GM23248 (cell line): ENCODE results near the gene TTN. TPM values are rescaled to one million over a fixed set of nuclear protein-coding genes. Genes with fewer than 3 reads are reported as not detected.

ENCODE experiments used
- DNase-seq: peaks from one replicate; pipeline ENCODE4 v3.0.0-alpha.2; 2015
- H2AFZ ChIP-seq: fragments of 200-600 bp; sonication (generic); 2 replicates; pipeline ENCODE4 v1.6.1; 2016; ENCODE audit warnings: antibody characterized with exemption
- H3F3A ChIP-seq: fragments of 200-600 bp; sonication (generic); 2 replicates; pipeline ENCODE4 v1.6.1; 2016; ENCODE audit warnings: mild to moderate bottlenecking, antibody characterized with exemption, mixed run types; ENCODE audit not compliant: insufficient read depth
- H3K27ac ChIP-seq: fragments of 200-600 bp; sonication (generic); 2 replicates; pipeline ENCODE4 v1.5.1; 2016; ENCODE audit warnings: mild to moderate bottlenecking
- H3K27me3 ChIP-seq: fragments of 200-600 bp; sonication (generic); replicated peaks from 2 replicates; pipeline ENCODE4 v1.6.1; 2016; ENCODE audit warnings: mild to moderate bottlenecking; ENCODE audit not compliant: insufficient read depth
- H3K36me3 ChIP-seq: fragments of 200-600 bp; sonication (generic); 2 replicates; pipeline ENCODE4 v1.6.1; 2016; ENCODE audit warnings: low read depth, mild to moderate bottlenecking
- H3K4me1 ChIP-seq: fragments of 200-600 bp; sonication (generic); 2 replicates; pipeline ENCODE4 v1.6.1; 2016; ENCODE audit warnings: mild to moderate bottlenecking; ENCODE audit not compliant: insufficient read depth
- H3K4me2 ChIP-seq: fragments of 200-600 bp; sonication (generic); one replicate; pipeline ENCODE4 v1.6.1; 2016; ENCODE audit warnings: mild to moderate bottlenecking; ENCODE audit not compliant: unreplicated experiment
- H3K4me3 ChIP-seq: fragments of 200-600 bp; sonication (generic); 2 replicates; pipeline ENCODE4 v1.5.1; 2016; ENCODE audit warnings: mild to moderate bottlenecking
- H3K79me2 ChIP-seq: fragments of 200-600 bp; sonication (generic); 2 replicates; pipeline ENCODE4 v1.6.1; 2016; ENCODE audit warnings: mild to moderate bottlenecking; ENCODE audit not compliant: insufficient read depth
- H3K9ac ChIP-seq: fragments of 200-600 bp; sonication (generic); 2 replicates; pipeline ENCODE4 v1.6.1; 2016; ENCODE audit warnings: mild to moderate bottlenecking
- H3K9me2 ChIP-seq: fragments of 200-600 bp; sonication (generic); 2 replicates; pipeline ENCODE4 v1.6.1; 2016; ENCODE audit warnings: mixed run types, mild to moderate bottlenecking, moderate library complexity; ENCODE audit not compliant: insufficient read depth
- H3K9me3 ChIP-seq: fragments of 200-600 bp; sonication (generic); one replicate; pipeline ENCODE4 v1.6.1; 2017; ENCODE audit warnings: low read depth
- H4K20me1 ChIP-seq: fragments of 200-600 bp; sonication (generic); 2 replicates; pipeline ENCODE4 v1.6.0; 2016; ENCODE audit not compliant: insufficient read depth
- EZH2 ChIP-seq: fragments of 200-600 bp; sonication (generic); IDR thresholded peaks from 2 replicates; pipeline ENCODE4 v1.6.1; 2018; ENCODE audit warnings: antibody characterized with exemption, mild to moderate bottlenecking; ENCODE audit not compliant: insufficient read depth, poor library complexity, severe bottlenecking
- EZH2phosphoT487 ChIP-seq: fragments of 200-600 bp; sonication (generic); IDR thresholded peaks from 2 replicates; pipeline ENCODE4 v1.6.1; 2018; ENCODE audit warnings: antibody characterized with exemption, moderate library complexity, mild to moderate bottlenecking, low read depth; ENCODE audit not compliant: insufficient read depth
- WGBS, 2 experiments: methylation state at CpG; one replicate each; pipeline ENCODE4 v1.1.6; 2015 to 2017; ENCODE audit warnings: low lambda C conversion rate in 2 of 2, low coverage in 1 of 2; ENCODE audit errors: missing lambda C conversion rate in 2 of 2; 5-methylcytosine and 5-hydroxymethylcytosine counted together
- in situ Hi-C: fragments of 300-500 bp; cut with MboI; formaldehyde crosslinking; loops from 2 replicates; pipeline ENCODE4 v1.15.0; 2020
- polyA plus RNA-seq: library from polyadenylated mRNA; unstranded; fragments of >200 nt; fragmentation: Nextera tagmentation; extraction: Ambion mirVana; gene quantifications from 2 replicates; pipeline ENCODE4 v1.2.1, GENCODE V29; 2016
- total RNA-seq: library from RNA; depleted of rRNA; stranded (reverse); fragments of >200 nt; shearing (Covaris generic); gene quantifications from 2 replicates; pipeline ENCODE4 v1.2.3, GENCODE V29; 2014

TTN gene
- total and polyA plus RNA-seq, 2 experiments from 2014 or later: 0.13 TPM; not detected in 1

- H2AFZ ChIP-seq: no peak overlapping the region
- H3K4me1 ChIP-seq: peaks cover 21% of the 10 kb centered on the region
- peak overlapping the region; percentile 54 for H3K27ac ChIP-seq
- no peaks in the 10 kb centered on the region; the same call in 1 of the 2 replicates for H3K9me2 ChIP-seq
- H4K20me1 ChIP-seq: no peaks in the 10 kb centered on the region
- peak overlapping the region; percentile 48 for H3K4me2 ChIP-seq
- TF ChIP-seq EZH2phosphoT487: no peak
- no peak for TF ChIP-seq EZH2
- H3K9me3 ChIP-seq: no peaks in the 10 kb centered on the region
- DNase-seq: peak; percentile 85
- no peak overlapping the region for H3K4me3 ChIP-seq
- 46 to 52% methylated on average over 2 of the region's 2 CpGs for WGBS, 2 experiments
- no peaks in the 10 kb centered on the region for H3K36me3 ChIP-seq
- peaks cover 18% of the 10 kb centered on the region for H3F3A ChIP-seq
- in situ Hi-C loops: no loop called here
- no peaks in the 10 kb centered on the region for H3K79me2 ChIP-seq
- no peaks in the 10 kb centered on the region for H3K27me3 ChIP-seq
- no peak overlapping the region for H3K9ac ChIP-seq
Measured at GRCh38 chr2:178845566-178846457, 38.6 kb upstream of the TTN start.

GRCh38 chr2:178844701-178845100 is 37.5 kb upstream of the TTN start:
- no peaks in the 10 kb centered on the region; the same call in 1 of the 2 replicates for H3K9me2 ChIP-seq
- no peak overlapping the region for H3K4me2 ChIP-seq
- H2AFZ ChIP-seq: no peak overlapping the region
- no peak for DNase-seq
- TF ChIP-seq EZH2phosphoT487 (no peak), EZH2 (no peak)
- peaks cover 18% of the 10 kb centered on the region for H3F3A ChIP-seq
- H3K4me3 ChIP-seq: no peak overlapping the region
- H3K27me3 ChIP-seq: no peaks in the 10 kb centered on the region
- 78 to 85% methylated on average over 2 of the region's 2 CpGs for WGBS, 2 experiments
- H3K9ac ChIP-seq: no peak overlapping the region
- H3K9me3 ChIP-seq: no peaks in the 10 kb centered on the region
- no peaks in the 10 kb centered on the region for H4K20me1 ChIP-seq
- H3K36me3 ChIP-seq: no peaks in the 10 kb centered on the region
- no peaks in the 10 kb centered on the region for H3K79me2 ChIP-seq
- H3K4me1 ChIP-seq: peaks cover 21% of the 10 kb centered on the region
- in situ Hi-C loops: no loop called here
- no peak overlapping the region; the same call in 1 of the 2 replicates for H3K27ac ChIP-seq

GRCh38 chr2:178844269-178844668 is 37.0 kb upstream of the TTN start:
- Histone ChIP-seq H3K9me2 (no peaks in the 10 kb centered on the region; the same call in 1 of the 2 replicates), H3K4me3 (no peak overlapping the region), H3K79me2 (no peaks in the 10 kb centered on the region), H4K20me1 (no peaks in the 10 kb centered on the region), H3K9ac (no peak overlapping the region), H3K4me1 (peaks cover 21% of the 10 kb centered on the region), H3K36me3 (no peaks in the 10 kb centered on the region), H3F3A (peaks cover 18% of the 10 kb centered on the region), H3K4me2 (no peak overlapping the region), H3K9me3 (no peaks in the 10 kb centered on the region), H2AFZ (no peak overlapping the region), H3K27ac (no peak overlapping the region), H3K27me3 (no peaks in the 10 kb centered on the region)
- no peak for DNase-seq
- WGBS, 2 experiments: 82 to 84% methylated on average over 4 of the region's 4 CpGs
- TF ChIP-seq EZH2 (no peak), EZH2phosphoT487 (no peak)
- in situ Hi-C loops: no loop called here

GRCh38 chr2:178843697-178844096 is 36.5 kb upstream of the TTN start:
- no peak for DNase-seq
- Histone ChIP-seq H3K27me3 (no peaks in the 10 kb centered on the region), H3F3A (peaks cover 18% of the 10 kb centered on the region), H3K27ac (no peak overlapping the region), H3K4me2 (no peak overlapping the region), H3K4me1 (peaks cover 21% of the 10 kb centered on the region), H3K79me2 (no peaks in the 10 kb centered on the region), H3K9ac (no peak overlapping the region), H3K9me3 (no peaks in the 10 kb centered on the region), H4K20me1 (no peaks in the 10 kb centered on the region), H3K9me2 (no peaks in the 10 kb centered on the region), H3K36me3 (no peaks in the 10 kb centered on the region), H2AFZ (no peak overlapping the region), H3K4me3 (no peak overlapping the region)
- 92 to 100% methylated on average over 1 of the region's 1 CpG for WGBS, 2 experiments
- in situ Hi-C loops: no loop called here
- TF ChIP-seq EZH2phosphoT487 (no peak), EZH2 (no peak)
